ENCODE measurements around the gene ANKRA2. TPM values are rescaled to one million over a fixed set of nuclear protein-coding genes. Genes with fewer than 3 reads are reported as not detected.

Gene ANKRA2
- total and polyA plus RNA-seq, 10 of the 15 experiments (the other 5 are each of a cell fraction or from before 2014, with no cell fraction given) = 12.3 to 47.1 (median 21.9) TPM

GRCh38 chr5:73528248-73528647 is 37.2 kb downstream of the ANKRA2 start:
- SMC1A ChIA-PET (ENCODE audit: uncharacterized antibody, unreplicated experiment) = no interaction called here

More at GRCh38 chr5:73528248-73528647, 37.2 kb downstream of the ANKRA2 start:
- BruUV-seq (replicated peaks) = no TSS peak
- Histone ChIP-seq H3K9me3 (replicated peaks; ENCODE audit: control insufficient read depth, insufficient read depth, low read length) (no peaks in the 10 kb centered on the region), H3K27me3 (replicated peaks in 1 of 2; ENCODE audit: control insufficient read depth in 2 of 2, insufficient read depth in 2 of 2, low read length in 1 of 2) (no peaks in the 10 kb centered on the region; a peak in 1 of 4 replicates), H3K27ac (ENCODE audit: control insufficient read depth, insufficient read depth) (no peak overlapping the region), H3K79me2 (ENCODE audit: control insufficient read depth, insufficient read depth, low read length) (no peaks in the 10 kb centered on the region), H3K4me2 (ENCODE audit: control insufficient read depth, insufficient read depth) (no peak overlapping the region), H3K4me1 (ENCODE audit: control insufficient read depth, insufficient read depth, low read length) (no peaks in the 10 kb centered on the region), H4K20me1 (ENCODE audit: control insufficient read depth, insufficient read depth) (no peaks in the 10 kb centered on the region), H2AFZ (ENCODE audit: control insufficient read depth, low read depth, low read length) (no peak overlapping the region), H3K36me3 (ENCODE audit: control insufficient read depth in 2 of 2, insufficient read depth in 2 of 2, low read length in 1 of 2) (no peaks in the 10 kb centered on the region), H3K9ac (ENCODE audit: control insufficient read depth, insufficient read depth, low read length) (no peak overlapping the region), H3K4me3 (no peak overlapping the region)
- ChIA-PET POLR2A (no interaction called here), RAD21 (ENCODE audit: unreplicated experiment) (interaction anchor here (0.7 kb wide), 1 partner anchor 14 kb away, joined by 3 read pairs; no protein-coding TSS in a partner anchor), CTCF (interaction anchor here (4.1 kb wide), 1 partner anchor 8 kb away, joined by 28 read pairs; no protein-coding TSS in a partner anchor)
- TF ChIP-seq ZNF592 (IDR thresholded peaks at IDR 0.05) (no peak), IKZF2 (IDR thresholded peaks at IDR 0.05) (0 out of 4 replicates have a peak, but pooled peaks of 1 of the 2 experiments have one; percentile 17), KAT2A (conservative IDR thresholded peaks at IDR 0.05; ENCODE audit: control insufficient read depth, low read depth, low read length) (no peak), MTA2 (IDR thresholded peaks at IDR 0.05; ENCODE audit: low read depth) (peak; percentile 22; the same call in 1 of the 2 replicates), SPI1 (IDR thresholded peaks at IDR 0.05; ENCODE audit: borderline replicate concordance, insufficient read depth, low read depth, low read length) (peak; percentile 78; the same call in 1 of the 2 replicates), EP300 (IDR thresholded peaks at IDR 0.05; ENCODE audit: borderline replicate concordance in 1 of 2, control insufficient read depth in 1 of 2, low read depth in 2 of 2, low read length in 2 of 2) (peak in 1 of 2 experiments; percentile 37; a peak in 1 of 4 replicates)
- intact Hi-C loops (cut with micrococcal nuclease; ENCODE audit: unreplicated experiment) (no loop called here), in situ Hi-C loops (cut with MboI) (no loop called here)
- WGBS (ENCODE audit: insufficient coverage, insufficient replicate concordance, low lambda C conversion rate, missing lambda C conversion rate) = 56% methylated on average over 3 of the region's 3 CpGs
- FAIRE-seq (no peak), DNase-seq (ENCODE audit: low read depth, low spot score) (no peak), ATAC-seq (peak; percentile 86)
